Lower leg skin (tissue), 4 donors: ENCODE data around the gene C3AR1. TPM values are rescaled to one million over a fixed set of nuclear protein-coding genes. Genes with fewer than 3 reads are reported as not detected.
"Not testable (repeated sequence)": the region's sequence is repeated elsewhere in the genome, so short reads cannot be mapped to it uniquely, and the experiment has no call there.

Source experiments
- DNase-seq, 2 donors: peaks; one replicate each; pipeline ENCODE4 v3.0.0-alpha.2; 2019; ENCODE audit warnings: low spot score in 2 of 2
- H3K4me3 ChIP-seq: fragments of 200-600 bp; sonication (generic); 2 replicates; pipeline ENCODE4 v1.5.1; 2017; ENCODE audit warnings: mild to moderate bottlenecking, low read depth; ENCODE audit not compliant: poor library complexity, severe bottlenecking
- CTCF ChIP-seq, 3 donors: fragments of 450-650 bp; IDR thresholded peaks; one replicate each; pipeline ENCODE4 v1.5.1; 2016; ENCODE audit warnings: antibody characterized with exemption in 3 of 3, mild to moderate bottlenecking in 3 of 3, moderate library complexity in 2 of 3
- POLR2A ChIP-seq, 2 donors: fragments of 450-650 bp; IDR thresholded peaks; one replicate each; pipeline ENCODE4 v1.6.1; 2016 to 2017; ENCODE audit warnings: antibody characterized with exemption in 2 of 2, mild to moderate bottlenecking in 1 of 2, moderate library complexity in 1 of 2
- WGBS, 2 donors: methylation state at CpG; one replicate each; pipeline ENCODE4 v1.1.5; 2018; 5-methylcytosine and 5-hydroxymethylcytosine counted together
- intact Hi-C: fragments of 100-400 bp; cut with DNase I; formaldehyde crosslinking; loops from one replicate; pipeline ENCODE4 v1.15.0; 2023; ENCODE audit warnings: low total_unique reads
- total RNA-seq, 4 donors: library from RNA; depleted of rRNA; stranded (reverse); fragments of >200 nt; gene quantifications; one replicate each; pipeline ENCODE4 v1.1.0, GENCODE V29; 2016

C3AR1 gene
- total RNA-seq, 4 donors from 2014 or later, result 1.4 to 5.5 (median 3.4) TPM

GRCh38 chr12:8028267-8028666, 37.9 kb downstream of the C3AR1 start:
- intact Hi-C loops, result no loop called here
- 94 to 96% methylated on average over 15 of the region's 15 CpGs for WGBS, 2 donors
- H3K4me3 ChIP-seq, result no peak overlapping the region
- DNase-seq, result no peak
- TF ChIP-seq CTCF (IDR thresholded peaks at IDR 0.05) (no peak), POLR2A (IDR thresholded peaks at IDR 0.05) (no peak)

- DNase-seq, result no peak
- intact Hi-C loops, result no loop called here
- H3K4me3 ChIP-seq, result no peak overlapping the region
Measured at GRCh38 chr12:8027856-8028255, 38.3 kb downstream of the C3AR1 start.

GRCh38 chr12:8026291-8026900, 39.8 kb downstream of the C3AR1 start:
- WGBS, 2 donors, result 0% methylated on average over 27 of the region's 27 CpGs
- H3K4me3 ChIP-seq, result peak overlapping the region; percentile 58
- TF ChIP-seq CTCF (IDR thresholded peaks at IDR 0.05) (no peak), POLR2A (IDR thresholded peaks at IDR 0.05) (peak in 1 of 2 donors; percentile 52)
- intact Hi-C loops, result no loop called here
- peak; percentile 99 for DNase-seq

More at GRCh38 chr12:8027856-8028255, 38.3 kb downstream of the C3AR1 start:
- 69 to 70% methylated on average over 5 of the region's 5 CpGs for WGBS, 2 donors
- TF ChIP-seq CTCF (IDR thresholded peaks at IDR 0.05) (no peak), POLR2A (IDR thresholded peaks at IDR 0.05) (no peak)

- no peak overlapping the region for H3K4me3 ChIP-seq
- intact Hi-C loops, result no loop called here
- TF ChIP-seq CTCF (IDR thresholded peaks at IDR 0.05) (no peak), POLR2A (IDR thresholded peaks at IDR 0.05) (no peak)
- no peak for DNase-seq
- 5 to 8% methylated on average over 30 to 56 of the region's 58 CpGs for WGBS, 2 donors
Measured at GRCh38 chr12:8018666-8019581, 47.2 kb downstream of the C3AR1 start.

GRCh38 chr12:8018213-8018612, 47.9 kb downstream of the C3AR1 start:
- H3K4me3 ChIP-seq, intact Hi-C loops, DNase-seq: not testable (repeated sequence)
- WGBS, 2 donors, result 55 to 58% methylated on average over 16 of the region's 16 CpGs

- intact Hi-C loops, result no loop called here
- WGBS, 2 donors, result 38 to 42% methylated on average over 18 of the region's 18 CpGs
- TF ChIP-seq CTCF (IDR thresholded peaks at IDR 0.05), result no peak
- no peak for TF ChIP-seq POLR2A (IDR thresholded peaks at IDR 0.05)
- no peak for DNase-seq
- no peak overlapping the region for H3K4me3 ChIP-seq
Measured at GRCh38 chr12:8014836-8015235, 51.3 kb downstream of the C3AR1 start.
